ENCODE results near the gene DUSP16.

DNA sequence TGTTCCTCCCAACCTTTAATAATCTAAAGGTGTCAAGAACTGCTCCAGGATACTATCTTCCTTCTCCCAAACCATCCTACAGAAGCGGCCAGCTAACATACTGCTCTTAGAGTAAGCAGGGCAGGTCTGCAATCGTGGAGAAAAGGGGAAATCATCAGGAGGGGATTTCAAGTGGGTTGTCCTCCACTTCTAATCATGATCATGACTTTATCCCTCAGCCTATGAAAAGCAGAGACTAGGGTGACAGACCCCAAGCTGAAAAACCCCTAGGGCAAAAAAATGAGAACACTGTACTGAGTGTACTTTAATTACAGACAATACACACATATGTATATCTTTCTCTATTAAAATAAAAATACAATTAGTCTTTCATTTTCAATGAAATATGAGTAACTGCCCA lies 13.9 kb downstream of the DUSP16 start:
- TF ChIP-seq, protein P1, sequence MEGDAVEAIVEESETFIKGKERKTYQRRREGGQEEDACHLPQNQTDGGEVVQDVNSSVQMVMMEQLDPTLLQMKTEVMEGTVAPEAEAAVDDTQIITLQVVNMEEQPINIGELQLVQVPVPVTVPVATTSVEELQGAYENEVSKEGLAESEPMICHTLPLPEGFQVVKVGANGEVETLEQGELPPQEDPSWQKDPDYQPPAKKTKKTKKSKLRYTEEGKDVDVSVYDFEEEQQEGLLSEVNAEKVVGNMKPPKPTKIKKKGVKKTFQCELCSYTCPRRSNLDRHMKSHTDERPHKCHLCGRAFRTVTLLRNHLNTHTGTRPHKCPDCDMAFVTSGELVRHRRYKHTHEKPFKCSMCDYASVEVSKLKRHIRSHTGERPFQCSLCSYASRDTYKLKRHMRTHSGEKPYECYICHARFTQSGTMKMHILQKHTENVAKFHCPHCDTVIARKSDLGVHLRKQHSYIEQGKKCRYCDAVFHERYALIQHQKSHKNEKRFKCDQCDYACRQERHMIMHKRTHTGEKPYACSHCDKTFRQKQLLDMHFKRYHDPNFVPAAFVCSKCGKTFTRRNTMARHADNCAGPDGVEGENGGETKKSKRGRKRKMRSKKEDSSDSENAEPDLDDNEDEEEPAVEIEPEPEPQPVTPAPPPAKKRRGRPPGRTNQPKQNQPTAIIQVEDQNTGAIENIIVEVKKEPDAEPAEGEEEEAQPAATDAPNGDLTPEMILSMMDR (IDR thresholded peaks at IDR 0.05): no peak
- no peak for TF ChIP-seq POLR2A (IDR thresholded peaks at IDR 0.05)

All from lower leg skin (tissue), 3 donors.